ENCODE measurements around the gene RAD50.

RAD50 gene

DNA sequence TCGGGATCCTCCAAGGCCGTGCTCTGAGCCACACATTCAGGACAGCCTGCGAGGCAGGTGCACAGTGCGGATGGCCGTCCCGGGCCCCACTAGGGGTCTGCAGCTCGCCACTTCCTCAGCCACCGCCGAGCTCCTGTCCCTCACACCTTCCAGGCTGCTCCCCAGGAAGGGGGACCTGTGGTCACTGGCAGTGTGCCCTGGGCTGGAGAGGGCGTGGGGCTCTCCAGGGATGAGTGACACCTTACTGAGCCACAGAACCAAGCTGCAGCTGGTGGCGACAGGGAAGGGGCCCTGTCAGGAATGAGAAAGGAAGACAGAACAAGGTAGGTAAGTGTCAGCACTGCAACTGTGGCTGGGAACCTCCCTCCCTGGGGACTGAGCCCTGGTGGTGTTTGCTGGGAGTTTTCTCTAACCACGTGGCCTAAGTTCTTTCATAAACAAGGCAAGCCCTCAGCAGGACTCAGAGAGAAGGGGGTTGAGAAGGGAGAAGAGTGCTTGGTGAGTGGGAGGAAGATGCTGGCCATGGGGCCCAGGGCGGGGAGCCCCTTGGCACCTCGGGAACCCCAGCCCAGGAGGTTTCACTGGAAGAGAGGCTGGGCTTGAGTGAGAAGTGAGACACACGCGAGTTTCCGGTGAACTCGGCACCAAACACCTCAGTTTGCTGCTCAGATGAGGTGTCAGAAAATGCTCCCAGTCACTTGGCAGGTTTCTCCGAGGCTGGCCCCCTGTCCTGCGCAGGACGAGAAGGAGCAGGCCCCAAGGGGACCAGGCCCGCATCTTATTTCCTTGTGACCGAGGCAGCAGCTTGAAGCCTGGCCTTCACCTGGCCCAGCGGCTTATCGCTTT, 106.4 kb downstream of the RAD50 start:
- DNase-seq = peak; percentile 49 to 55

DNA sequence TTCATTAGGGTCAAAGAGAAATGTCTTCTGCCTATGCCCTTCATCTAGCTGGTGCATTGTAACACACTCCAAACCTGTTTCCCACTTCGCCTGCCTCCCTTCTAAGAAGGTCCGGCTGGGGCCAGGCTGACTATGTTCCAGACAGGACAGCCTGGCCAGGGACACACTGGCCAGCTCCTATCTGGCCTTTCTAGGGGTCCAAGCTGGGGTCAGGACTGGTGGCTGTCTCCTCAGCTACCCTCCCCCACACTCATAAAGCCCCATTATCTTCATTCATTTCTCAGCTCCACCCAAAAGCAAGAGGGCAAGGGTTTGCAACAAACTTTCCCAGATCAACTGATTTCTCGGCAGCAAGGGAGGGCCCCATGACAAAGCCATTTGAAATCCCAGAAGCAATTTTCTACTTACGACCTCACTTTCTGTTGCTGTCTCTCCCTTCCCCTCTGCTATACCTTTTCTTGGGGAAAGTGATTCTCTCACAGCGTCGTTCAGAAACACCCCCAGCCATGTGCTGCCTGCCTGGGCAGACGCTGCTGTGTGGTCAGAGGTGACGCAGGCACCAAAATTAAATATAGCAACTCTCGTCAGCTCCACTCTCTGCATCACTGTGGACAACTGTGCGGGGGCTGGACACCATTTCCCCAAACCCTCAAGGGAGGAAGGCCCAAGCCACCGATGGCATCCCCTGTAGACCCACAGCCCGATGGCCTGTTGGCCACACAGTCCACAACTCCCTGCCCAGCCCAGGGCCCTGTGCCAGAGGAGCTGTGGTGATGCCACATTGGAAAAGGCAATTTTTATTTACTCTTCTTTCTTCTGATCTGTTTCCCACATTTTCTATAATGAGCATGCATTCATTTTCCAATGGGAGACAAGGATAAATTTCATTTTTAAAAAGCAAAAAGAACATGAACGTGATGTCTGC, 107.3 kb downstream of the RAD50 start:
- no peak for DNase-seq

DNA sequence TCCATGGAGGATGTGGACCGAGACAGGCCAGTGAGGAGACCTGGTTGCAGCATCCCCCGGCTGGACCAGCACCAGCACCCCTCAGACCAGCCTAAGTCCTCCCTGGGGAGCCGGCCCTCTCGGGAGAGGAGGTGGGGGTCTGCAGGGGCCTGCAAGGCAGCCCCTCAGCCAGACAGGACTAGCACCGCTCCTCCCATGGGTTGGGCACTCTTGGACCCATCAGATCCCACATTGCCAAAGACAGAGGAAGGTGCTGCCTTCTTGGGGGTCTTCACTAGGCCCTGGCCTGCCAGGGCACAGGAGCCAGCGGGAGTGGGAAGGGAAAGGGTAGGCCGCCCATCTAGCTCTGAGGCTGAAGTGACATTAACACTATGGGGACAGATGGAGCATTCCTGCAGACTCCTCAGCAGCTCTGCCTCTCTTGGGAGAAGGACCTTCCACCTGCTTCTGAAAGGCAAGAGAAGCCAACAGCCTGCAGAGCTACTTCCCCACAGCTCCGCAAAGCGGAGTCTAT, 108.0 kb downstream of the RAD50 start:
- DNase-seq = no peak

DNA sequence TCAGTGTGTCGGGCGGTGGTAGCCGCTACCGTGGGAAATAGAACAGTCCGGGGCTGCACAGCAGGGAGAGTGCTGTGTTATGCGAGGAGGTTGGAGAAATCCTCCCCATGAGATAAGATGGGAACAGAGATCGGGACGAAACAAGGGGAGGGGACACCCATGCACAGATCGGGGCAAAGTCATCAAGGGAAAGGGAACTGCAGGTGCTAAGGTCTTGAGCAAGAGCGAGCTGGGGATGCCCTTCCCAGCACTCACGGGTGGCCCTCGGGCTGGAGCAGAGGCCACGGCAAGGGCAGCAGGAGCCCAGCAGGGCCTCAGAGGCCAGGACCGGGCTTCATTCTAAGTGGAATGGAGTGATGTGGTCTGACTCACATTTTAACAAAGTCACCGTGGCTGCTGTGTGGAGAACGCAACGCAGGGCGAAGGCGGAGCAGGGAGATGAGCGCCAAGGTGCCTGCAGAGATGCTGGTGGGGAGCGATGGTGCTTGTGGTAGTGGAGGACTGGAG, 108.8 kb downstream of the RAD50 start:
- no peak for DNase-seq

DNA sequence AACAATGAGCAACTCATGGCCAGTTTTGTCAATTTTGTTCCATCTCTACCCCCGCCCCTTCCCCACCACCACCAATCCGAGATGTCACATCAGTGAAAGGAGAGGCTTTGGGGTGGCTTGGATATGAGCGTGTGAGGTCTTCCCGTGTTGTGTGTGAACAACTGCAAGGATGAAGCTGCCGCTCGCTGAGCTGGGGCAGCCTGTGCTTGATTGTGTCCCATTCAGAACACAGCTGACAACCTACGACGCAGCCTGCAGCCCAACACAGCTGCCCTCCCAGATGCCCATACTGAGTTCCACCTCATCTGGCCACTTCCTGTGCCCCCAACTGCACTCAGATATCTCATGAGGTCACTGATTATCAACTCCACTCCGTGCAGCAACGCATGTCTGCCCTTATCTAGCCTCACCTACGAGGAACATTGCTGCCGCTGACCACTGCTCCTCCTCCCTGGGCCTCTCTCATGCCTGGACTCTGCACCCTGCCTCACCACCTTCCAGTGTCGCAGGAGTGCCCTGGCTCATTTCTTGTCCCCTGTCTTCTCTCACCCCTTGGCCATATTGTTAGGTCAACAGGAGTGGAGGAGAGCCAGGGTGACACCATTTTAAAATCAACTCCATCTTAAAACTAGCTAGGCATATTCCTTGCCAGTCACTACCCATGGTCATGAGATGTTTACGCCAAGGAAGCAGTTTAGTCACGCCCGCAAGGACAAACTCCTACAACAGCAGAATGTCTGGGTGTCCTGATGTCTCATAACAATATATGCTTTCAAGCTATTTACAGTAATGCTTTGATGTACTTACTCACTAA, 109.7 kb downstream of the RAD50 start:
- DNase-seq = no peak

DNA sequence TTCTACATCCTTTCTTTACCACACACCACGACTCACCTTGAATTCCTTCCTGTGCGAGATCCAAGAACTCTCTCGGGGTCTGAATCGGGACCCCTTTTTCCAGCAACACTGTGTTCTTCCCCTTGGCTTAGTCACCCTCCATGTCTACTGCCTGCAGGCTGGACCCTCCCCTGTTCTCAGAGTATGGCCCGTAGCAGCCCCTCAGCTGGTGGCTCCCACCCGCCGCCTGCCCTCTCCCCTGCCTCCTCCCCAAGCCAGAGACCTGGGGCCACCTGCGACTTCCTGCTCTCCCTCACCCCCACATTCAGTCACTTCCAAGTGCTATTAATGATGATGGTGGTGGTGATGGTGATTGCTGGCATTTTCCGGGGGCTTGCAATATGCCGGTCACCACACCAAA, 110.5 kb downstream of the RAD50 start:
- no peak for DNase-seq

DNA sequence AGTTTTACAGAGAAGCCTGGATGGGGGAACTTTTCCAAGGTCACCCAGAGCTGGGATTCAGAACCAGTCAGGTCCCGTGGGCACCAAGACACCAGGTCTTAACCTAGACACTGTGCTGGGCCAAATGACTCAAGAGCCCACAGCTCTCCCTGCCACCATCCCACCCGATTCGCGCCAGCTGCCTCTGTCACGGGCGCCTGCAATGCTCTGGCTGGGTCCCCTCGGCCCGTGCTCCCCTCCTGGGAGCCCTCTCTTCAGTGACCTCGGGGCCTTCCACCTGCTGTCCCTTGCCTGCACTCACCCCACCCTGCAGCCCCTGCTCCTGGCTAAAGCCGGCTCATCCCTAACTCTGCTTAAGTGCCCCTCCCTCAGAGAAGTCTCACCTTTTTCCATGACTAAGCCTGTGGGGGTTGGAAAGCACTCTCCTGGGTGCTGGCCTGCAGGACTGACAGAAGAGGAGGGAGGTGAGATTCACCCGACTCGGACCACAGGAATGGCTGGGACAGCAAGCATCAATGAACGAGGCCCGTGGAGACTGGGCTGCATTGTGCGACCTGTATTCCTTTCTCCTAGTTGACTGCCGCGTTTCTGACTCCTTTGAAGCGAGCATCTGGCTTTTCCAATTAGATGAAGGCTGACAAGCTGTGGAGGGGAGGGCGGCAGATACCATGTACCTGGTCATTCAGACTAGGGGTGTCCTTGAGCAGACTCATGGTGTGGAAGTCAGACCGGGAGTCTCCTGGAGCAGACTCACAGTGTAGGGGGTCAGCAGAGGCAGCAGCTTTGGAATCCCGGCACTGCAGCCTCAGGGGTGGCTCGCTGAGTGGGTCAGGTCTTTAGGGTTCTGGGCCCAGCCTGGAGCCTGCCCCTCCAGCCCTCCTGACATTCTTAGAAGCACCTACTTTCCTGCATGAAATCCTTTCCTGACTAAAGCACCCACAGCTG, 111.3 kb downstream of the RAD50 start:
- no peak for DNase-seq

DNA sequence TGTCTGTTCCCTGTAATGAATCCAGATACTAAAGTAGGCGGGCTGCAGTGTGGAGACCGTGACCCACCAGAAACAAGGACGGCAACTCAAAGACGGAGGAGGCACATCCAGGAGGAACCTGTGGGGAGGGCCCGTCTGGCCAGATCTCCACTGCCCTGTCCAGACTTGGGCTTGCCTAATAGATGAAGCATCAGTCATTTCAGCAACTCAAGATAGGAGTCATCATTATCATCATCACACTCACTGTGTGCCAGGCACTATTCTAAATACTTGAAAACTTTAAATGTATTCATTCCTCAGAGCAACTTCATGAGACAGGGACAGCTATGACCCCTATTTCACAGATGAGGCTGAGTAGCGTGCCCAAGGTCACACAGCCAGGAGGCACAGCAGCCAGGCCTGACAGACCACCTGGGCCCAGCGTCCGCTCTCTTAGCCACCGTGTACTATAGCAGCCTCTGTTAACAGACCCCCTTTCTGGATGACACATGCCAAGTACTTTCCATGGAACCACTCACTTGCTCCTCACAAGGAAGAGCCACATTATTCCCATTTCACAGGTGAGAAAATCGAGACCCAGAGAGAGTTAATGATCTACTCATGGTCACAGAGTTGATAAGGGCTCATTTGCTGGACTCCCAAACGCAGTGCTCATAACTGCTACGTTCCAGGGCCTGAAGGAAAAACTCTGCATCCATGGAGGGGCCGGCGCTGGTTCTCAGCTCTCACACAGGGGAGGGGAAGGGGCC, 112.1 kb downstream of the RAD50 start:
- no peak for DNase-seq

DNA sequence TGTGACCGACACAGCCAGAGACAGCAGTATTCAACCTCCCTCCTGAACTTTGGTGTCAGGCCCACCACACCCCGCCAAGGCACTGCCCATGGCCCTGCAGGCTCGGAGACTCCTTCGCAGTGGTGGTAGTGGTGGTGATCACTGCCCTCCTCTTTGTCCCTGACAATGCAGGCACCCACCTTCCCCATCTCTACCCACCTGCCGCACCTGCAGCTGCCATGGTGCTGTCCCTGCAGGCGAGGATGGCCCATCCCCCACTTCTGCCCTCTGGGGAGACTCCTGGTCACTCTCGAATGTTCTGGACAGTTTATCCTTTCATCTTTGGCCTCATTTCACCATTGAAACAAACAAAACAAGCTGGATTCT, 112.7 kb downstream of the RAD50 start:
- no peak for DNase-seq

DNA sequence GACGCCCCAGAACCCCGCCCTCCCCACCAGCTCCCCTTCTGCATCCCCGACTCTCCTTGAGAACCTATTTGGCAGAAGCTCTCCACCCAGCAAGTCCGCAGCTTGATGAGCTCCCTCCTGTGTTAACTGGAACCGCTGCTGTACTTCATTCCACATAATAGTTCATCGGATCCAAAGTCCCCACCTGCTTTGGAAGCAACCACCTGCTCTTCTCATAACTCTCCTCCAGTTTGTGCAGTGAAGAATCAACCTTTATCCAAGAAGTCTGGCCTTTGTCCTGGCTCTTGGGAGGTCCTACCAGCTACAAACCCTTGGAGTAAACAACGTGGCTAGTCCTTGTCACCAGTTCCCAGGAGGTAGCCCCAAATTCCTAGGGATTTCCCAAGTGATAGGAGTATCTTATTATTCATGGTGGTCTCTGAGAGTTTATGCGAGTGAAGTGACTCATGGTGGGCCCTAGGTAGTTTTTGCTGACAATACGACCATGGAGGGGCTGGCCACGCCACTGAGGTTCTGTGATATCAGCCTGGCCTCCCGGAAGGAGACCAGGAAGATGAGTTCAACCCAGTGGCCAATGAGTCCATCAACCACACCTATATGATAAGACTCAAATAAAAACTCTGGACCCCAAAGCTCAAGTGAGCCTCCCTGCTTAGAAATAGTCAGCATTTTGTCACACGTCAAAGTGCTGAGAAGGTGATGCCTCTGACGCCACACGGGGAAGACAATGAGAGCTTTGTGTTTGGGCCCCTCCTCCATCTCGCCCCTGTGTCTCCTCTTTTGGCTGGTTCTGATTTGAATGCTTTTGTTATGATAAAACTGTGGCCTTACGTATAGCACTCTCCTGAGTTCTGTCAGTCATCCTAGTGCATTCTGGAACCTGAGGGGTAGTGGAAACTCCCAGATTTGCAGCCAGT, 113.4 kb downstream of the RAD50 start:
- DNase-seq = no peak

DNA sequence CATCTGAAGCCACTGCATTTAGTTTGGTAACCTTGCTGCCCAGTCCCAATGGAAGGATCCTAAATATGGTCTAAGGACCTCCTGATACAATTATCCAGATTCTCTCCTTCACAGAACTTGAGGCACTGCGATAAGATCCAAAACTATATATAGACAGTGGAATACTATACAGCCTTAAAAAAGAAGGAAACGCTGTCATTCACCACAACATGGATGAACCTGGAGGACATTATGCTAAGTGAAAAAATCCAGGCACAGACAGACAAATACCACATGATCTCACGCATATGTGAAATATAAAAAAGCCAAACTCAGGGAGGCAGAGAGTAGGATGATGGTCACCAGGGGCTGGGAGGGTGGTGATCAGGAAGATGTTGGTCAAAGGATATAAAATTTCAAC, 114.2 kb downstream of the RAD50 start:
- DNase-seq = no peak

DNA sequence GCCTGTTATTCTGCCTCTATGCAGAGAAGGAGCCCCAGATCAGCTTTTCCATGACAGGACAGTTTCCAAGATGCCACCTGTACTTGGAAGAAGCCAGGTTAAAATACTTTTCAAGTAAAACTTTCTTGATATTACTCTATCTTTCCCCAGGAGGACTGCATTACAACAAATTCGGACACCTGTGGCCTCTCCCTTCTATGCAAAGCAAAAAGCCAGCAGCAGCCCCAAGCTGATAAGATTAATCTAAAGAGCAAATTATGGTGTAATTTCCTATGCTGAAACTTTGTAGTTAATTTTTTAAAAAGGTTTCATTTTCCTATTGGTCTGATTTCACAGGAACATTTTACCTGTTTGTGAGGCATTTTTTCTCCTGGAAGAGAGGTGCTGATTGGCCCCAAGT, 116.7 kb downstream of the RAD50 start:
- no peak for DNase-seq

DNA sequence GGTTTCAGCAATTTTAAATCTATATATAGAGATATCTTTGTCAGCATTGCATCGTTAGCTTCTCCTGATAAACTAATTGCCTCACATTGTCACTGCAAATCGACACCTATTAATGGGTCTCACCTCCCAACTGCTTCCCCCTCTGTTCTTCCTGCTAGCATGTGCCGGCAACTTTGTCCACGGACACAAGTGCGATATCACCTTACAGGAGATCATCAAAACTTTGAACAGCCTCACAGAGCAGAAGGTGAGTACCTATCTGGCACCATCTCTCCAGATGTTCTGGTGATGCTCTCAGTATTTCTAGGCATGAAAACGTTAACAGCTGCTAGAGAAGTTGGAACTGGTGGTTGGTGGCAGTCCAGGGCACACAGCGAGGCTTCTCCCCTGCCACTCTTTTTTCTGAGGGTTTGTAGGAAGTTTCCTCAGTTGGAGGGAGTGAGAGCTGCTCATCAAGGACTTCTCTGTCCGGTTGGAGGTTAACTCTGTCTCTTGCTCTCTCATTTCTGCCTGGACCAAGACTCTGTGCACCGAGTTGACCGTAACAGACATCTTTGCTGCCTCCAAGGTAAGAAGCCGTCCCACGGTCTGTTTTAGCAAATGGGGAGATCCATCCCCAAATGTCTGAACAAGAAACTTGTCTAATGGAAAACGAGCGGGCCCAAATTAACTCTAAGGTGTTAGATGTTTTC, 117.3 kb downstream of the RAD50 start, which contains the start of gene IL4:
IL4 (plus strand) TSS at position 51 of the 692 bp plus-strand sequence; CDS start at position 113, 62 bp downstream.
- DNase-seq = peak in 1 of 2 donors; percentile 14

DNA sequence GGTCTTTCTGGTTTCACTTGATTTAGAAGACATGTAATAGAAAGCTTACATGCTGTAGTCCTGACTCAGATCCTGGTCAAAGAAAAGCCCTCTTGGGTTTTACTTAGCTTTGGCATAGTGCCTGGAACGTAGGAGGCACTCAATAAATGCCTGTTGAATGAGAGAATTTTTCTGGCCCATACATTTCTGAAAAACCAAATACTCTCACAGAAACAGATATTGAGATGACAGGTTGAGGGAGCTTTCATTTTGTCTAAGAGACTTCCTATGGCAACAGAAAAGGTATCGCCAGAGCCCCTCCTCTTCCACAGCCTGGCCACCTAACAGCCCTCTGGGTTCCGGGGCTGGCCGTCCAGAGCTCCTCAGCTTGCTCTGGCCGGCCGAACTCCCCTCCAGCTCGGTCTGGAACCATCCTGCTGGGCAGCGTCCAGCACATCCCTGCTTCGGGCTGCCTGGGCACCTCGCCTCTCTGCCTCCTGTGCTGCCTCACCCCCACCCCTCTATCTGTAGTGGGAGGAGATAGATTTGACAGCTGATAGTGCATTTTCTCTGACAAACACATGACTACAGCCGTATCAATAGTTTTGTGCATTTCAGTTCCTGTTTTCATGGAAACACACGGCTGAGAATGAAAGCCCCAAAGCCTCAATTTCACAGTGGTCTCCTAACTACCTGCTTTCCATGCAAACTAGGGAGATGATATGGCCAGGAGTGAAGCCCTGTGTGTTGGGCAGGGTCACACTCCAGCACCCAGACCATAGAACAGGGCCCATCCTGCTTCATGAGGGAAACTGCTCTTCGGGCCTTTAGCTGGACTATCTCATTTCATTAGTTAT, 118.1 kb downstream of the RAD50 start:
- peak in 1 of 2 donors; percentile 17 for DNase-seq

DNA sequence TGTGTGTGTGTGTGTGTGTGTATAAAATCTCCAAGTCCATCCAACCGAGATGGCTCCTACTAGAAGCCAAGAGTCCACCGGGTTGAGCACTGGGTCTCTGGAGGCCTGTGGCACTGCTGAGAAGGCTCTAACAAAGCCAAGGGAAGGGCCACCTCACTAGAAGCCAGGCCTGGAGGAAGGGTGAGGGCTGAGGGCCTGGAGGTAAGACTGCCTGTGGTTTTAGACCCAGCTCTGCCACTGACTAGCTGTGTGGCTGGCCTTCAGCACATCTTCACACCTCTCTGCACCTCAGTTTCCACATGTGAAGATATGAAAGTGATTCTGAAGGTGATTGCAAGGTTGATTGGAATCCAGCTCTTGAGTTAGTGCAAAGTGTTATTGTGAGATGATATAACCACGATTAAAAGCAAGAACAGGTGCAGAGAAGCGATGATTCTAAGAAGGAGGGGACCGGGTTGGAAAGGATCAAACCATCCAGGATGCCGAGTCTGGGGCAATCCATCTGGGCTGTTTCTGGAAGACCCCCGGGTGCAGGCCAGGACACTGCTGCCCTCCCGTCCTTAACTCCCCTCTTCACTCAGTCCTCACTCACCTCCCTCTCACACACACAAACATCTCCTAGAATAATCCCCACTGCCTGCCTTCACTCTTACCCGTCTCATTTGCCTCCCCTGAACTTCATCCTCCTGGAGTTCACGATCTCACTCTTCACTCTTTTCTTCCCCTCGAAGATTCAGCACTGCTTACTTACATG, 119.3 kb downstream of the RAD50 start:
- peak in 1 of 2 donors; percentile 11 for DNase-seq

DNA sequence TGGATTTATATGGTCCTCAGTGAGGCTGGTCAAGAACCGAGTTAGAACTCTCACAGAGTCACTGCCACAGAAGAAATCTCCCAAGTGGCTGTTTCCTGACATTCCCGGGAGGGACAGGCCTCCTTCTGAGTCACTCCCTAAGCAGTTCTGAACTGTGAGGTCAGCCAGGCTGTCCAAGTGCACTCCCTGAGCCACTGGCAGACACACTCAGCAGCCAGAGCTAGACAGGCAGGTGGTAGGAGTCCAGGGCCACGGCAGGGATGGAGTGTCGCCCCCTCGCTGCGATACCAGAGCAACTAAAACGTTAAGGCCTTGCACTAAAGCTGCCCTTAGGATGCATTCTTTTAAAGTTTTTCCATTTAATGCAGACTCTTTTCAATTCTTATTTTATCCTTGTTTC, 120.4 kb downstream of the RAD50 start:
- no peak for DNase-seq
